Measurements from ENCODE around the gene MINDY4. TPM values are rescaled to one million over a fixed set of nuclear protein-coding genes. Genes with fewer than 3 reads are reported as not detected.

The MINDY4 gene
- total RNA-seq, 1 experiment from 2014 or later = 1.8 TPM

- TF ChIP-seq ARID4B (CRISPR knock-in tag; IDR thresholded peaks at IDR 0.05; ENCODE audit: borderline replicate concordance) = 0 out of 2 replicates have a peak, but pooled peaks have one; percentile 34
- TF ChIP-seq USF1 (CRISPR knock-in tag; IDR thresholded peaks at IDR 0.05) = peak; percentile 92
- peak; percentile 92 for TF ChIP-seq USF2 (CRISPR knock-in tag; IDR thresholded peaks at IDR 0.05)
- 0 out of 2 replicates have a peak, but pooled peaks have one; percentile 31 for TF ChIP-seq E2F5 (CRISPR knock-in tag; IDR thresholded peaks at IDR 0.05)
- no peak for TF ChIP-seq RELA (CRISPR knock-in tag; IDR thresholded peaks at IDR 0.05; ENCODE audit: borderline replicate concordance)
Observed at GRCh38 chr7:30938435-30939316, 167.5 kb downstream of the MINDY4 start (continued).

- no peak for DNase-seq (ENCODE audit: low spot score)
- H3K4me3 Mint-ChIP-seq = no peak overlapping the region
- CTCF ChIA-PET = interaction anchor here (1.0 to 1.5 kb wide), 3 partner anchors 33 to 181 kb away, joined by 3 to 5 read pairs (median 5); no protein-coding TSS in a partner anchor
- H3K4me1 Mint-ChIP-seq = peaks cover 5% of the 10 kb centered on the region
- no peak overlapping the region for H3K27ac Mint-ChIP-seq
- H3K27me3 Mint-ChIP-seq (ENCODE audit: low read depth) = peaks cover 5% of the 10 kb centered on the region
- no peak for ATAC-seq
- POLR2A ChIA-PET = no interaction called here
- peaks cover 4% of the 10 kb centered on the region; the same call in 1 of the 2 replicates for H3K36me3 Mint-ChIP-seq
- TF ChIP-seq NFYB (CRISPR knock-in tag; conservative IDR thresholded peaks at IDR 0.05; ENCODE audit: low read depth) (no peak), ETV6 (CRISPR knock-in tag; IDR thresholded peaks at IDR 0.05) (no peak), CDX4 (CRISPR knock-in tag; IDR thresholded peaks at IDR 0.05; ENCODE audit: borderline replicate concordance) (no peak), FOXJ3 (CRISPR knock-in tag; IDR thresholded peaks at IDR 0.05; ENCODE audit: borderline replicate concordance) (no peak), NR3C1 (CRISPR knock-in tag; conservative IDR thresholded peaks at IDR 0.05; ENCODE audit: low read depth) (no peak), ZNF396 (CRISPR knock-in tag; IDR thresholded peaks at IDR 0.05; ENCODE audit: borderline replicate concordance) (no peak)
- H3K9me3 Mint-ChIP-seq = peaks cover 14% of the 10 kb centered on the region
Observed at GRCh38 chr7:30941582-30942323, 170.5 kb downstream of the MINDY4 start.

Other genes starting within 250 kb of the MINDY4 start
- gene GARS1, start 176.5 kb upstream of the MINDY4 start, total RNA-seq (2021) = 142 to 236 TPM (median 158 TPM) in 3 replicates
- gene CRHR2, start 89.0 kb upstream of the MINDY4 start, total RNA-seq (2021) = 0.09 to 0.25 TPM (median 0.22 TPM) in 3 replicates
- 3.5 to 5.6 TPM (median 4.4 TPM) in 3 replicates for gene INMT, start 19.3 kb upstream of the MINDY4 start, total RNA-seq (2021)
- gene AQP1, start 140.4 kb downstream of the MINDY4 start, total RNA-seq (2021) = 0.81 to 1.4 TPM (median 1.1 TPM) in 3 replicates
- gene GHRHR, start 192.5 kb downstream of the MINDY4 start, total RNA-seq (2021) = 4.0 to 6.6 TPM (median 5.0 TPM) in 3 replicates

Measured in WTC11 (cell line).